Stomach smooth muscle (tissue), 2 donors: Measurements from ENCODE around the gene MROH7.

Experiments used
- H3K27ac ChIP-seq: one replicate; pipeline ENCODE4 v1.7.0; 2013; ENCODE audit warnings: mild to moderate bottlenecking, low read length, inconsistent platforms
- H3K27me3 ChIP-seq, 2 donors: one replicate each; pipeline ENCODE4 v1.7.0; 2013; ENCODE audit warnings: low read length in 2 of 2; ENCODE audit not compliant: insufficient read depth in 2 of 2, control insufficient read depth in 1 of 2
- H3K36me3 ChIP-seq, 2 donors: one replicate each; pipeline ENCODE4 v1.7.0; 2013; ENCODE audit warnings: low read length in 2 of 2; ENCODE audit not compliant: control insufficient read depth in 2 of 2, insufficient read depth in 2 of 2
- H3K4me1 ChIP-seq: one replicate; pipeline ENCODE4 v1.7.0; 2013; ENCODE audit warnings: low read length; ENCODE audit not compliant: control insufficient read depth, insufficient read depth
- H3K4me3 ChIP-seq, 2 donors: one replicate each; pipeline ENCODE4 v1.7.0; 2013; ENCODE audit warnings: low read length in 2 of 2
- H3K9ac ChIP-seq, 2 donors: one replicate each; pipeline ENCODE4 v1.7.0; 2013; ENCODE audit warnings: low read length in 2 of 2, mild to moderate bottlenecking in 1 of 2
- H3K9me3 ChIP-seq, 2 donors: one replicate each; pipeline ENCODE4 v1.7.0; 2013; ENCODE audit warnings: low read length in 2 of 2; ENCODE audit not compliant: control insufficient read depth in 2 of 2
- donor health status: healthy.
- donor health status: Pancreatic carcinoma.

The MROH7 gene

GRCh38 chr1:54679706-54680105 is 38.1 kb downstream of the MROH7 start:
- no peak overlapping the region for H3K27ac ChIP-seq
- no peaks in the 10 kb centered on the region for H3K9me3 ChIP-seq
- H3K4me1 ChIP-seq = no peaks in the 10 kb centered on the region
- H3K9ac ChIP-seq = no peak overlapping the region
- H3K4me3 ChIP-seq = no peak overlapping the region
- H3K27me3 ChIP-seq = no peaks in the 10 kb centered on the region
- peaks cover 4 to 29% of the 10 kb centered on the region in 2 donors for H3K36me3 ChIP-seq

GRCh38 chr1:54680387-54680786 is 38.8 kb downstream of the MROH7 start:
- H3K4me1 ChIP-seq = no peaks in the 10 kb centered on the region
- H3K27me3 ChIP-seq = no peaks in the 10 kb centered on the region
- no peak overlapping the region for H3K9ac ChIP-seq
- no peaks in the 10 kb centered on the region for H3K9me3 ChIP-seq
- no peak overlapping the region for H3K27ac ChIP-seq
- peaks cover 4 to 27% of the 10 kb centered on the region in 2 donors for H3K36me3 ChIP-seq
- no peak overlapping the region for H3K4me3 ChIP-seq

GRCh38 chr1:54681358-54681757 is 39.8 kb downstream of the MROH7 start:
- Histone ChIP-seq H3K4me1 (no peaks in the 10 kb centered on the region), H3K27ac (no peak overlapping the region), H3K4me3 (no peak overlapping the region), H3K9me3 (no peaks in the 10 kb centered on the region), H3K27me3 (no peaks in the 10 kb centered on the region), H3K36me3 (peaks cover 4 to 27% of the 10 kb centered on the region in 2 donors), H3K9ac (no peak overlapping the region)

- Histone ChIP-seq H3K4me3 (no peak overlapping the region), H3K36me3 (peaks cover 7 to 20% of the 10 kb centered on the region in 2 donors), H3K9me3 (no peaks in the 10 kb centered on the region)
These were observed 41.9 kb downstream of the MROH7 start for GRCh38 chr1:54683453-54683852.

GRCh38 chr1:54685335-54685905 is 43.8 kb downstream of the MROH7 start:
- Histone ChIP-seq H3K9me3 (no peaks in the 10 kb centered on the region), H3K4me3 (no peak overlapping the region), H3K4me1 (no peaks in the 10 kb centered on the region), H3K27me3 (no peaks in the 10 kb centered on the region), H3K36me3 (peaks cover 11 to 21% of the 10 kb centered on the region in 2 donors), H3K9ac (no peak overlapping the region), H3K27ac (no peak overlapping the region)

More at GRCh38 chr1:54683453-54683852, 41.9 kb downstream of the MROH7 start:
- H3K9ac ChIP-seq = no peak overlapping the region
- H3K27ac ChIP-seq = no peak overlapping the region
- H3K27me3 ChIP-seq = no peaks in the 10 kb centered on the region
- H3K4me1 ChIP-seq = no peaks in the 10 kb centered on the region

- H3K9ac ChIP-seq = no peak overlapping the region
- H3K36me3 ChIP-seq = peaks cover 11 to 23% of the 10 kb centered on the region in 2 donors
- no peaks in the 10 kb centered on the region for H3K4me1 ChIP-seq
- no peak overlapping the region for H3K27ac ChIP-seq
- H3K4me3 ChIP-seq = no peak overlapping the region
- no peaks in the 10 kb centered on the region for H3K27me3 ChIP-seq
- no peaks in the 10 kb centered on the region for H3K9me3 ChIP-seq
These were observed 44.6 kb downstream of the MROH7 start for GRCh38 chr1:54686155-54686554.

GRCh38 chr1:54694771-54695170 is 53.2 kb downstream of the MROH7 start:
- H3K27ac ChIP-seq = no peak overlapping the region

GRCh38 chr1:54695221-54695620 is 53.6 kb downstream of the MROH7 start:
- Histone ChIP-seq H3K9me3 (no peaks in the 10 kb centered on the region), H3K4me3 (no peak overlapping the region), H3K4me1 (no peaks in the 10 kb centered on the region), H3K36me3 (peaks cover 16 to 18% of the 10 kb centered on the region in 2 donors), H3K27me3 (no peaks in the 10 kb centered on the region), H3K9ac (no peak overlapping the region), H3K27ac (no peak overlapping the region)

More at GRCh38 chr1:54694771-54695170, 53.2 kb downstream of the MROH7 start:
- H3K36me3 ChIP-seq = peaks cover 15 to 18% of the 10 kb centered on the region in 2 donors
- no peaks in the 10 kb centered on the region for H3K27me3 ChIP-seq
- no peaks in the 10 kb centered on the region for H3K9me3 ChIP-seq
- no peak overlapping the region for H3K9ac ChIP-seq
- H3K4me1 ChIP-seq = no peaks in the 10 kb centered on the region
- no peak overlapping the region for H3K4me3 ChIP-seq

- Histone ChIP-seq H3K27ac (no peak overlapping the region), H3K9ac (no peak overlapping the region), H3K4me1 (no peaks in the 10 kb centered on the region), H3K9me3 (no peaks in the 10 kb centered on the region), H3K4me3 (no peak overlapping the region), H3K27me3 (no peaks in the 10 kb centered on the region), H3K36me3 (peaks cover 16 to 18% of the 10 kb centered on the region in 2 donors)
These were observed 54.2 kb downstream of the MROH7 start for GRCh38 chr1:54695764-54696163.

GRCh38 chr1:54696262-54696661 is 54.7 kb downstream of the MROH7 start:
- Histone ChIP-seq H3K4me1 (no peaks in the 10 kb centered on the region), H3K4me3 (no peak overlapping the region), H3K27ac (no peak overlapping the region), H3K9ac (no peak overlapping the region), H3K9me3 (no peaks in the 10 kb centered on the region), H3K27me3 (no peaks in the 10 kb centered on the region), H3K36me3 (peaks cover 18 to 20% of the 10 kb centered on the region in 2 donors)

GRCh38 chr1:54697896-54698295 is 56.3 kb downstream of the MROH7 start:
- H3K9ac ChIP-seq = no peak overlapping the region
- no peaks in the 10 kb centered on the region for H3K27me3 ChIP-seq
- no peak overlapping the region for H3K27ac ChIP-seq
- H3K36me3 ChIP-seq = peaks cover 17 to 21% of the 10 kb centered on the region in 2 donors
- no peaks in the 10 kb centered on the region for H3K9me3 ChIP-seq
- H3K4me1 ChIP-seq = no peaks in the 10 kb centered on the region
- no peak overlapping the region for H3K4me3 ChIP-seq
